CD4-positive, alpha-beta T cell (primary cell): Measurements from ENCODE around the gene OTUB1. TPM values are rescaled to one million over a fixed set of nuclear protein-coding genes. Genes with fewer than 3 reads are reported as not detected.
A peak's percentile ranks its signal among the peaks of the same experiment; 100 is the strongest.

ENCODE experiments used
- ATAC-seq: fragments of 200-7000 bp; cut with Tn5 transposase; one replicate; pipeline ENCODE4 v1.10.0; 2022; ENCODE audit warnings: mild to moderate bottlenecking; ENCODE audit not compliant: poor library complexity
- CTCF ChIA-PET: fragments of 350-600 bp; sonication (Branson Sonifier 250); formaldehyde crosslinking; loops from one replicate; lab custom pipeline; 2021; ENCODE audit warnings: antibody characterized with exemption, inconsistent platforms; lab: Charles Lee
- POLR2A ChIA-PET: fragments of 350-600 bp; sonication (Branson Sonifier 250); formaldehyde crosslinking; loops from one replicate; lab custom pipeline; 2021; ENCODE audit warnings: antibody characterized with exemption, inconsistent platforms; lab: Charles Lee
- DNase-seq, 14 experiments: peaks; one replicate each; pipeline ENCODE4 v3.0.0-alpha.2; 2013 to 2020; ENCODE audit warnings: mixed read lengths in 2 of 14
- H3K27ac ChIP-seq, 2 donors: one replicate each; pipeline versions ENCODE4 v1.5.1 to v1.7.0; 2013; ENCODE audit warnings: low read length in 2 of 2, low read depth in 1 of 2, mild to moderate bottlenecking in 1 of 2
- H3K27me3 ChIP-seq, 2 experiments: 1 replicate in 1 of 2; 2 replicates in 1 of 2; pipeline versions ENCODE4 v1.6.1 to v1.7.0; 2013; ENCODE audit warnings: low read length in 2 of 2, control low read depth in 1 of 2, mild to moderate bottlenecking in 1 of 2, moderate library complexity in 1 of 2; ENCODE audit not compliant: insufficient read depth in 2 of 2, control insufficient read depth in 1 of 2
- H3K36me3 ChIP-seq: one replicate; pipeline ENCODE4 v1.6.1; 2013; ENCODE audit warnings: low read length, control low read depth; ENCODE audit not compliant: insufficient read depth
- H3K4me1 ChIP-seq: one replicate; pipeline ENCODE4 v1.6.1; 2013; ENCODE audit warnings: low read length, control low read depth; ENCODE audit not compliant: insufficient read depth
- H3K4me3 ChIP-seq: one replicate; pipeline ENCODE4 v1.5.1; 2013; ENCODE audit warnings: mild to moderate bottlenecking, low read length, moderate library complexity
- H3K9me3 ChIP-seq, 2 experiments: 1 replicate in 1 of 2; 2 replicates in 1 of 2; pipeline versions ENCODE4 v1.6.1 to v1.7.0; 2013; ENCODE audit warnings: low read length in 2 of 2, mild to moderate bottlenecking in 2 of 2, control low read depth in 1 of 2, moderate library complexity in 1 of 2; ENCODE audit not compliant: control insufficient read depth in 1 of 2, insufficient read depth in 1 of 2
- H3K27ac Mint-ChIP-seq: one replicate; pipeline ENCODE4 v1.8.0; 2020; ENCODE audit warnings: mixed read lengths
- H3K27me3 Mint-ChIP-seq: one replicate; pipeline ENCODE4 v1.8.0; 2021; ENCODE audit warnings: mixed read lengths
- H3K36me3 Mint-ChIP-seq: one replicate; pipeline ENCODE4 v1.8.0; 2021; ENCODE audit warnings: low read depth, mixed read lengths
- H3K4me1 Mint-ChIP-seq: one replicate; pipeline ENCODE4 v1.8.0; 2021; ENCODE audit warnings: low read depth, mixed read lengths
- H3K4me3 Mint-ChIP-seq: one replicate; pipeline ENCODE4 v1.8.0; 2020; ENCODE audit warnings: mild to moderate bottlenecking, mixed read lengths
- H3K9me3 Mint-ChIP-seq: one replicate; pipeline ENCODE4 v1.8.0; 2020; ENCODE audit warnings: mixed read lengths
- CTCF ChIP-seq: fragments of 200-600 bp; IDR thresholded peaks from one replicate; pipeline ENCODE4 v1.8.0; 2022; ENCODE audit warnings: antibody characterized with exemption, mild to moderate bottlenecking
- intact Hi-C, 2 experiments: fragments of 100-400 bp; cut with DNase I in 1 of 2; cut with micrococcal nuclease in 1 of 2; formaldehyde crosslinking; loops; one replicate each; pipeline versions ENCODE4 v1.15.1 to v1.9.0; 2023 to 2025; cut with DNase I, micrococcal nuclease
- total RNA-seq, 174 experiments: library from RNA in 2 of 174; stranded (reverse) in 2 of 174; gene quantifications; one replicate each; pipeline ENCODE4 v1.2.3 and lab custom pipeline; 2021 to 2026

The OTUB1 gene
- total RNA-seq, 2 experiments from 2014 or later, result 57.5 to 60.0 TPM

- H3K27ac Mint-ChIP-seq, result no peak overlapping the region
- H3K4me3 ChIP-seq, result no peak overlapping the region
- no peaks in the 10 kb centered on the region for H3K36me3 Mint-ChIP-seq
- no peak for ATAC-seq
- H3K9me3 Mint-ChIP-seq, result no peaks in the 10 kb centered on the region
- peaks cover 15% of the 10 kb centered on the region for H3K4me1 ChIP-seq
- intact Hi-C loops, result no loop called here
- no peak overlapping the region for H3K27ac ChIP-seq
- peaks cover 31% of the 10 kb centered on the region for H3K27me3 Mint-ChIP-seq
- H3K36me3 ChIP-seq, result no peaks in the 10 kb centered on the region
- DNase-seq, result no peak
- no peak for TF ChIP-seq CTCF
- ChIA-PET CTCF (no interaction called here), POLR2A (no interaction called here)
- no peak overlapping the region for H3K4me3 Mint-ChIP-seq
- H3K4me1 Mint-ChIP-seq, result peaks cover 12% of the 10 kb centered on the region
- peaks cover 26 to 30% of the 10 kb centered on the region in 2 experiments for H3K27me3 ChIP-seq
- H3K9me3 ChIP-seq, result peaks cover 8 to 45% of the 10 kb centered on the region in 2 experiments
These were observed 20.2 kb downstream of the OTUB1 start for GRCh38 chr11:64006398-64006797.

GRCh38 chr11:64007160-64007628 lies 21.0 kb downstream of the OTUB1 start:
- peaks cover 31% of the 10 kb centered on the region for H3K27me3 Mint-ChIP-seq
- peaks cover 26 to 30% of the 10 kb centered on the region in 2 experiments for H3K27me3 ChIP-seq
- peaks cover 15% of the 10 kb centered on the region for H3K4me1 ChIP-seq
- peaks cover 7% of the 10 kb centered on the region for H3K4me1 Mint-ChIP-seq
- peak overlapping the region; percentile 46 for H3K4me3 ChIP-seq
- ChIA-PET POLR2A (no interaction called here), CTCF (no interaction called here)
- H3K4me3 Mint-ChIP-seq, result peak overlapping the region; percentile 54
- DNase-seq, result no peak
- ATAC-seq, result no peak
- intact Hi-C loops, result no loop called here
- no peak overlapping the region for H3K27ac ChIP-seq
- no peaks in the 10 kb centered on the region for H3K36me3 Mint-ChIP-seq
- peaks cover 8 to 49% of the 10 kb centered on the region in 2 experiments for H3K9me3 ChIP-seq
- H3K9me3 Mint-ChIP-seq, result no peaks in the 10 kb centered on the region
- no peaks in the 10 kb centered on the region for H3K36me3 ChIP-seq
- no peak overlapping the region for H3K27ac Mint-ChIP-seq
- no peak for TF ChIP-seq CTCF

GRCh38 chr11:64007629-64008282 lies 21.5 kb downstream of the OTUB1 start:
- ATAC-seq, result no peak
- no peak for TF ChIP-seq CTCF
- Mint-ChIP-seq H3K27me3 (peaks cover 31% of the 10 kb centered on the region), H3K4me3 (no peak overlapping the region), H3K27ac (no peak overlapping the region), H3K9me3 (no peaks in the 10 kb centered on the region), H3K4me1 (peaks cover 7% of the 10 kb centered on the region), H3K36me3 (no peaks in the 10 kb centered on the region)
- H3K27ac ChIP-seq, result no peak overlapping the region
- H3K4me1 ChIP-seq, result peaks cover 15% of the 10 kb centered on the region
- intact Hi-C loops, result no loop called here
- no peaks in the 10 kb centered on the region for H3K36me3 ChIP-seq
- H3K9me3 ChIP-seq, result peaks cover 8 to 49% of the 10 kb centered on the region in 2 experiments
- peak in 3 of 14 experiments; percentile 13 to 40 (median 36) for DNase-seq
- peak overlapping the region; percentile 46 for H3K4me3 ChIP-seq
- H3K27me3 ChIP-seq, result peaks cover 26 to 30% of the 10 kb centered on the region in 2 experiments
- ChIA-PET POLR2A (no interaction called here), CTCF (no interaction called here)
